Activated CD4-positive, alpha-beta T cell treated with anti-CD3 and anti-CD28 coated beads, Interleukin-2, amount 50 U/mL, for 16 hours (primary cell): ENCODE measurements around the gene THSD7B.

Source experiments
- DNase-seq: peaks from one replicate; pipeline ENCODE4 v3.0.0-alpha.2; 2020

Gene THSD7B

DNA sequence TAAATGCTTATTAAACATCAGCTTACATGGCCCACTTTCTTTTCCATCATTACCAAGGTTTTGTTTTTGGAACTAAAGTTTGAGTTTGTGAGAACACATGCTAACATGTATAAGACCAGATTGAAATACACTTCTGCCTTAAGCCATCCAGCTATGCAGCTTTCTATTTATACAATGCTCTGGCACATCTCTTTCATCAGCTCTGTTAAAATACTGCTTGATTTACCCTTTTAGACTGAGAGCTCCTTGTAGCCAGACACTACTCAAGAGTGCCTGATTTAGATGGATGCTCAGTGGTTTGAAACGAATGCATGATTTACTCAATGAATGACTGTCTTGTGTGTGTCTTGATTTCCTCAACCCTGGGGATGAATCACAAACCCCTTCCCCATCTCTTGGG lies 392.5 kb downstream of the THSD7B start:
- DNase-seq = no peak

DNA sequence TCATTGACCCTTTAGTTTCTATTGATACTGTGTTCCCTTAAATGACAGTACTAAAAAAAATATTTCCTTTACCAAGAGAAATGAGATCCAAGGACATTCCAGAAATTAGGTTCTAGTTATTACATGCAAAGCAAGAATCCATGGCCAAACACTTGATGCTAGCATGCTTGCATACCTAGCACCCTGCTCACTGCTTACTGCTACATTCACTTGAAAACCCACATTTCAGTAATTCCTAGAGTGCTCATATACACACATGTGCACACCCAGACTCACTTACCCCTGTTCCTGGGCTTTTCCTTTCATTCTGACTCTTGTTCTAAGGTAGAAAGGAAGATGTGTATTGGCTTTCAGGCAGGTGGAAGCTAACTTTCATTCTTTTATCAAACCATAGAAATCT lies 395.9 kb downstream of the THSD7B start:
- DNase-seq = no peak

DNA sequence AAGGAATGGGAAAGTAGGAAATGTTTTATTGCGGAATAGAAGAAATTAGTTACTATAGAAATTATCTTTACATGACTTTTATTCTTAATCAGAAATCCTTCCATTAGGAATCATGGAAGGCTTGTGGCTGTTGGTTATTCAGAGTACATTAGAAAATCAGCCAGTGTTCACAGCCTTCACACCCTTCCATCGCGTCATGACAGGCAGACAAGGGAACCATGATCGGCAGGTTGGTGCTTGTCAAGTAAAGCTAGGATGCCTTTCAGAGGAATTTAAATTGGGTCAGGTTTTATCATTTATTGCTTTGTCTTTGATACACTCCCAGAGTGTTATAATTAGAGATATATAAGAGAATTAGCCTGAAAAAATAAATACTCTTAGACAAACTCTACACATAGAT lies 400.6 kb downstream of the THSD7B start:
- DNase-seq = no peak

DNA sequence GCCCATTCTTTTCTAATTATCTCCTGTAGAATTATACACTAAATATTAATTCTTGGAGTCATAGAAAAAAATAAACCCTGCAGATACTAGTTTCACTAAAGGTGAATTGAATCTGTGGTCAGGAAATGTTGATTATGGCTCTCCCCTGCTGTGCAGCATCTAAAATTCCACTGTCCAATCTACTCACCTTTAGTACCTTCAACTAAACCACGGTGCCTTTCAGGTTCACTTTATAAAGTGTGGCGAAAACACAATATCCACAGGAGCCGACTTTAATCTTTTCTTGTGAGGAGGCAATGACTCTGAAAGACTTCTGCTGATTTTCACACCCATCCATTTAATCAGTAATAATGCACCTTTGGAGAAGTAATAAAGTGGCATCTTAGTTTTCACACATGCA lies 402.3 kb downstream of the THSD7B start:
- DNase-seq = no peak

DNA sequence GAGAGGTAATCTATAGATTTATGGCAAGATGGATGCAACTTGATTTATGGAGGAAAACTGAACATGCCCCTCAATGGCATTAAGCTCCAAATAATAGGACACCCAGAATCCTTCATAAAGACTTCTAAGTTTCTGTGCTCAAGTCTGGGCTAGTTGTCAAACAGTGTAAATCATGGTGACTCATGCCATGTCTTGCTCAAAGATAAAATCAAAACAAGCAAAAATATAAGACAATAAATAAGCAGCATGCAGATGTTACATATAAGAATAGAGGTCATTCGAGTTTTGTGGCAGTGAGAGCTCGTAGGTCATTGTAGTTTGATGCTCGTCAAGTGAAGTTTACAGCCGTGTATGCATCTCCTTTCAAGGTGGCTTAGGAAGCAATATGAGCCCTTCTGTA lies 403.2 kb downstream of the THSD7B start:
- no peak for DNase-seq

DNA sequence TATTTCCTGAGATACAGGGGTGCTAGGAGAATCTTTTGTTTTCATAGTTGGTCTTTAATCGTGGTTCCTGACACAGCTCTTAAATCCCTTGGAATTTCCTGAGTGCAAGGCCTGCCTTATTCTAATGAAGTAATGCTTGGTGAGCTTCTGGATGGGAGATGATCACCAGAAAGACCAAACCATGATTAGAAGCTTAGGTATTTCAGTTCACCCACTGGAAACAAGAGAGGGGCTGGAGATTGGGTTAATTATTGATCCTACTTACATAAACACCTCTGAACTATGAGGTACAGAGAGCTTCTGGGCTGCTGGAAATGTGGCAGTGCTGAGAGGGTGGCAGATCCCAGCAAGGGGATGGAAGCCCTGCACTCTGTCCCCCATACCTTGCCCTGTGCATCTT lies 406.8 kb downstream of the THSD7B start:
- no peak for DNase-seq

DNA sequence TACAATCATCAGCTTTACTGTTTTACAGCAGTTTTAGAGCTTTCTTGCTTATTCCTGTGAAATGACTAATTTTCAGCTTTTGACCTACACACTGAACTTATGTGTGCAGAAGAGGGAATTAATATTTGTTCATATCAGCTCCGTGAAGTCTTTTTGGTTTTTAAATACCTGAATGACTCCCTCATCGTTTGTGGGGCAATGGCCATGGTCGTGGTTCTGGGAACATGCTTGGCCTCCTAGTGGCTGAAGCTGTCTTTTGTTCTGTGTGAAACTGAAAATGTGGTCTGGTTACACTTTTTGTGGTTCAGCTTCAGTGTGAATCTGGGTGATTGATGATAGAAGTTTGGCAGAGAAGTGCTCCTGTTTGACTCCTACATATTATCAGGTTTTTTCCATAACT lies 408.1 kb downstream of the THSD7B start:
- DNase-seq = no peak

DNA sequence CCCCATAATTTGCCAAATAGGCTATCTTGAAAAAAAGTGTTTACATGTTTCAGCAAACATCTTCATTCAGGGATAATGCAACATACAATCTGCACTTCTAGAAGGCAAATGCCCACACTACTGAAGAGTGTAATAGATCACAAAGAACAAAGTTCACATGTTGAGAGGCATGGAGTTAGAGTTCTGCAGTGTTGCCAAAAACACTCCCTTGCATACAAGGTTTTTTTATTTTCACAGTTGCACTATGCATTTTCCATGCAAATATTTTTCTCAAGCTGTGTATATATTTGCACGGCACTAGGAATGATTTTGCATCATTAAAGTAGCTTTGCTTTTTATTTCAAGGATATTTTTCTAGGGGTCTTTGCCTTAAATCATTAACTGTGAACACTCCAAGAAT lies 409.9 kb downstream of the THSD7B start:
- no peak for DNase-seq

DNA sequence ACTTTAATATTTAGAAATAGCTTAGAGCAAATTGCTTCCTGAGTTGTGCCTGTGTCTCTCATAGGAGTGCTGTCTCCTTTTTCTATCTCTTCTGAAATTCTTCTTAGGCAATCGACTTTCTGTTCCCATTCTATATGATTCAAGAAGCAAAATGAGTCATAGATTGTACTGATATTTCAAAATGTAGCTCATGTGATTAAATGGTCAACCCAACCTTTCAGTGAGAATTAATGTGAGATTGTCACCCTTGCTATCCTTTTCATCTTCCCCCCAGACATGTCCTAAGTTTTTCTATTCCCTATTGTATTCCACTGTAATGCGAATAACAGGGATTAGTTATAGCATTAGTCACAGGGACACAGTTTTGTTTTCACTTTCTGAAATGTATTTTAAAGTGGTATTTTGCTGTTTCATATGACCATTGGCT lies 413.6 kb downstream of the THSD7B start:
- no peak for DNase-seq

DNA sequence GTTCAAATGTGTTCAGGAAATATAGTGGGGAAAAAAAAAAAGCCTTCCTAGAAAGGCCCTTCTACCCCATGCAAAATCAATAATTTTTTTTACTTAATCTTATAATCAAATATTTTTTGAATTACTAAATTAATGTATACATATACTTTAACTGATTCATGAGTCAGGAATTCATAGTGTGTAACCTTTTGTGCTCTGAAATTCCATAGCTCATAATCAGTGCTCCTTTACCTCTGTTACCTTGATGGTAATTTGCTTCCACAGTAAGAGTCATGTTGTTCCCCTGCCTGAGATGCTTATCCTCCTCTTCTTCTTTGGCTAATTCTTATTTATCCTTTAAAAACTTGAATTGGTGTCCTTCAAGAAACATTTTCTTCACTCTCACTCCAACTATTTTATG lies 414.2 kb downstream of the THSD7B start:
- no peak for DNase-seq

DNA sequence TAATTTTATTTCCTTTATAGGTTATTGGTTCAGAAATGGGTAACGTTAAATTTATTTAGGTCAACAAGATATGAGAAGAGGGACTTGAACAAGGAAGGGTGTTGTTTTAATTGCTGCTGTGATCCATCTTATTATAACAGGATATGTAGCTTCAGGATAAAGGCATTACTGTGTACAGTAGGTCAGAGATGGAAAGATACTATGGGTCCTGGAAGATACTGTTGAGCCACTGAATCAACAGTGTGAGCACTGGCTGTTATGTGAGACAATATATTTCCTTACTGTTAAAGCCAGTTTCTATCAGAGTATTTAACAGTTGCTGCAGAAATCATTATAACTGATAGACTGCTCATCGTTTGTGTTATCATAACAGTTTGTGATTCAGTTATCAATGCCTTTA lies 414.7 kb downstream of the THSD7B start:
- DNase-seq = no peak

DNA sequence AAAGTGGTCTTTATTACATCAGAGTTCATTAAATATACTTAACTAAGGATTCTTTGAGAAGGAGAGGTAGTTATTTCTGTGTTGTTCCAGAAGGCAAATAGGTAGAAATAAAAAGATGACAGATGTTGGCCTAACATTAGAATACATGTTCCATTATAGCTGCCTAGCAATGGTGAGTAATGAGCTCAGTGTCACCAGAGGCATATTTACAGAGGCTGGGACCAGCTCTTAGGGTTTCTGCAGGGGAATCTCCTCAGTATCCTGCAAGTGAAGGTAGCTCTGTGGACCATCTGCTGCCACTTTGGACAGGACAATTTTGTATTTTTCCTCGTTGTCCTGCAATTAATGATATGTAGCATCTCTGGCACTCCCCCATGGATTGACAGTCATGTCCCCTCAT lies 416.0 kb downstream of the THSD7B start:
- DNase-seq = no peak

DNA sequence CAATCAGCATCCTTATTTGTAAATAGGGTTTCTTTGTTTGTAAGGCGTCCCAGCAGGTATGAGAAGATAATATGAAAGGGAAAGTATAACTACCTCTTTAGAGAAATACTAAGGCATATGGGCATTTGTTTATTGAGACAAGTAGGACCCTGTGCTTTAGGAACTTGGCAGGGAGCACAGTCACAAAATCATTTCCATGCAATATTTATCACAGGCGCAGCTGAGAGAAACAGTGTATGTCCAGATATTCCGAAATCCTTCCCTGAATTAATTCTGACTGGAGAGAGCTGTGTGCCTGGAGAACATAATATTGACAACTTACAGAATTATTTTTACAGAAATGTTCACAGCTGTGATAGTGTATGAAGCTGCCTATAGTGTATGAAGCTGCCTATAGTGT lies 416.7 kb downstream of the THSD7B start:
- no peak for DNase-seq

DNA sequence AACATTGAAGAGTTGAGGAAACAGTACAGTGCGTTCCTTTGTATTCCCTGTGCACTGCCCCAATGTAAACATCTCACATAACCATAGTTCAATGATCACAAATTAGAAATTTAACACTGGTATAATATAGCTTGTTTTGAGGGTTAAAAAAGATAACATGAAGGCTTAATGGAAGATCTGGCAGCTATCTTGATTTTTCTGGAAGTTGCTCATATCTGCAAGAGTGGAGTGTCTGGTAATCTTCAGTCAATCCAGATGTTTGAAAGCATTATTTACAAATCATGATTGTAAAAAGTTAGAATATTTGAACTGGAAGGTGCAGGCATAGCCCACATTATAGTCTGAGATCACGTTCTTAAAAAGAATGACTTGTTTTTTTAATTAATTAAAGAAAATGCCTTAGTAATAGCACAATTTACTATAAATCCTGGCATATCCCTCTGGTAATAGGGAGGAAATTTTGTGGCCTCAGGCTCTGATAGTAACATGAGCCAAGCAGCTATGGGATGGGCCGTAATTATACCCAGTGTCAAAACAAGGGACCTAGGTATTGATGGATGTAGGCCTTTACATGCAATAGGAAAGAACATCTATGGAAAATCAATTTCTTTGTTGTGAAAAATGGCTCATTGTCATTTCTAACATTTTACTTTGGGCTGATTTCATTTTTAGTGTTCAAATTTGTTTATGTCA lies 418.0 kb downstream of the THSD7B start:
- DNase-seq = no peak

DNA sequence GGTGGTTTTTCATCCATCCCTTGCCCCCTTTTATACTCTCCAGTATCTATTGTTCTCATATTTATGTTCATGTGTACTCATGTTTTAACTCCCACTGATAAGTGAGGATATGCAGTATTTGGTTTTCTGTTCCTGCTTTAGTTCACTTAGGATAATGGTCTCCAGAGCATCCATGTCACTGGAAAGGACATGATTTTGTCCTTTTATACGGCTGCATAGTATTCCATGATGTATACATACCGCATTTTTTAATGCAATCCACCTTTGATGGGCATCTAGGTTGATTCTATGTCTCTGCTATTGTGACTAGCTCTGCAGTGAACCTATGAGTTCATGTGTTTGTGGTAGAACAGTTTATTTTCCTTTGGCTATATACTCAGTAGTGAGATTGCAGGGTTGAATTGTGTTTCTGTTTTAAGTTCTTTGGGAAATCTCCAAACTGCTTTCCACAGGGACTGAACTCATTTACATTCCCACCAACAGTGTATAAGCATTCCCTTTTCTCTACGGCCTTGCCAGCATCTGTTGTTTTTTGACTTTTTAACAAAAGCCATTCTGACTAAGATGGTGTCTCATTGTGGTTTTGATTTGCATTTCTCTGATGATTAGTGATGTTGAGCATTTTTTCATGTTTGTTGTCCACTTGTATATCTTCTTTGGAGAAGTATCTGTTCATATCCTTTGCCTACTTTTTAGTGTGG lies 420.2 kb downstream of the THSD7B start:
- DNase-seq = no peak

DNA sequence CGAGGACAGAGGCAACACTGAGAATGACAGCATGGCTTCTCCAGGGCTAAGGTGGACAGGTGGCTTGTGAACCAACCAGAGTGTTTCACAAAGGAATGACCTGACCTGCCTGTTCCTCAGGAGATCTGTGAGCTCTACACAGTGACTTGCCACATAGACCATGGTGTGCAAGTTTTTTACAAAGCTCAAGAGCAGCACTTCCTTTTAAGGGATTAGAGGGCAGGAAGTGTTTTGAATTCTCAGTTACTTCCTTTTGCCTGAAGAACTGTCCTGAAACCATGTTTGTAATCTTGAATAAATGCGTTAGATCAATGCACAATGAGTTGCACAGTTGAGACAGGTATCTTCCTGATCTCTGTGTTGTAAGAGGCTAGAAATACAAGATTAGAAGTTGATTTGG lies 421.9 kb downstream of the THSD7B start:
- no peak for DNase-seq

DNA sequence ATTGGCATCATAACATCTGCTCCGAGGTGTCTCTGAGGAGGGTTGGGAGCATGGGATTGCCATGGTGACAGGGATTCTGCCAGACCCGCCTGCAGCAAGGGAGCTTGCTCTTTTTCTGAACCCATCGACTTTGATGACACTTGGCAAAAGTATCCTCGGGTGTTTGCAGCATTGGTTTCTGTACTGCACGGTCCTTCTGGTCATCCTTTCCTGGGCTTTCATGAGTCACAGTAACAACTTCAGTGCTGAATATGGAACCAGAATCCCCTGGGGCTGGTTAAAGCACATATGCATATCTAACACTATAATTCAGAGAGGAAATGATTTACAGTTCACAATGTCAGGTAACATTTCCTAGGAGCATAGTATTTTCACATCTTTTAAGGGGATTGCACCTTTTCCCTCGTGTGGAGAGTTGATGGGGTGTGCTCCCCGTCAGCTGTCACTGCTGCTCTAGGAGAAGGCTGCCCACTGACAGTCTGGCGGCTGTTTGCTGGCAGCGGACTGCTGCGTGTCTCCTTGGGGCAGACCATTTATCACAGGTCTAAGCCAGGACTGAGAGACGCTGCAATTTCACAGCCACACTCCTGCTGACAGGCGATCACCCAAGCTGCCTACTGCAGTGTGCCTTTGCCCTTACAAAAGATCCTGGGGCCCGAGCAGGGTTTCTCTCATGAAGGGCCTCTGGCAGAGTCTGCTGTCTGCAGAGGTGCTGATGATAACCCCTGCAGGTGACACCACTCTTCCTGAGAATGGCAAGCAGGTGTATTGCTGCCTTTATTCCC lies 425.3 kb downstream of the THSD7B start:
- no peak for DNase-seq

DNA sequence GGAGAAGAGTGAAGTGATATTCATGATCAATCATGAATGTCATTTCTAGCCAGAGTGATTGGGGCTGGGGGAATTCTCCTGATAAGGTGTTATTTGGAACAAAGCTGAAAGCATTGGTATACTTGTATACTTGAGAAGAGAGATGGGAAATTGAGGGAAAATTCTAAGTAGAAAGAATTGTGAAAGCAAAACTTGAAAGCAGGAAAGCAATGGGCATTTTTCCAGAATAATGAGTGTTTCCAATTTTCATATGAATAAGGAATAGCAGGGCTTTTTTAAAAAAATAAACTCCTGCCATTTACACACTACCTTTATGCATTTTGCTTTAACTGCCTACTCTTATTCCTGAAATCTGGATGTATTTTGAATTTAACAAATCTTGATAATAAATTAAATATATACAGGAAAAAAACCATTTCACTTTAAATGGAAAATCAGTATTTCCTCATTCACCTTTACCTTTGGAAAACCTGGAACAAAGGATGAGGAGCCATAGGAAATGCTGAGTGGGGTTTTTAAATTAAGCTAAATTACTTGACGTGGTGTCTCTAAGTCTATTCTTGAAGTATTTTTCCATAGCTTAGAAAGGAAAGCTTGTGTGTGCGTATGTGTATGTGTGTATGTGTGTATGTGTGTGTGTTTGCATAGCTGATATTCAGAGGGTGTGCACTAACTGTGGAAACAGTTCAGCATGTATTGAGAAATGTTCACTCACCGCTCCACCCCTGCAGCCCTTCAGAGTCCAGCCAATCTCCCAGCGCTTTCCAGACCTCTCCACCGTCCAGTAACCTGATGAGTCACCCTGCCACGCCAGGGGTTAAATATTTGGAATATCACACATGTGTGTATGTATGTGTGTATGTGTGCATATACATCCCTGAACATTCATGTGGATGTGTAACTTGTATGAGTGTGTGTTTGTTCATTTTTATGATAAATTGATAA lies 427.3 kb downstream of the THSD7B start:
- DNase-seq = no peak

DNA sequence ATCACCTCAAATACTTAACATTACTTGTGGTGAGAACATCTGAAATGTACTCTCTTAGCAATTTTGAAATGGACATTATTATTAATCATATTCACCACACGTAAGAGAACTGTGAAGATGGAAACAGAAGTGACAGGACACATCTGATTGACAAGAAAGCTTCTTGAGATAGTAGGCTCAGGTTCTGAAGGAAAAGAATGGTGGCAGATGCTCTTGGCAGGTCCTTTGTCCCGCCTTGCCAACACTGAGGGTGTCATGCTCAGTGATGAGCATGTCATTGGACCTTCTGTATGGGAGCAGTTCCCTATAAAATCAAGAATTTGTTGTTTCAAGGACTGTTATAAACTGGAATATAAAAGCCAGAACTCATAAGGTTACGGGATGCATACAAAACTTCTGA lies 428.1 kb downstream of the THSD7B start:
- DNase-seq = no peak

DNA sequence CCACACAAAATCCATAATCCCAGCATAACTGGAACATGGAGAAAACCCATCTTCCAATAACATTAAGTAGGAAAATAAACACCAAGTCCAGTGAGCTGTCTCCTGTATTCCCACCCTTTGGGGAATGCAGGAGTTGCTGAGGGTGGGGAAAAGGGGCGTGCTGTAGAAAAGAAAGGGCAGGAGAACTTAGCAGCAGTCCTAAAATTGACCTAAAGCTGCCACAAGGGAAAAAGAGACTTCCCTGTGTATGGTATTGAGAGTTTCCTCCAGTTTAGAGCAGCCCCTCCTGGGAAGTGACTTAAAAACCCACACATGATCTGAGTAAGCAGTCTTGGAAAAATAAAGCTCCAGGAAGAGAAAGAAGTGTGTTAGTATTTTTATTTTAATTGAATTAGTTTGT lies 428.8 kb downstream of the THSD7B start:
- no peak for DNase-seq

DNA sequence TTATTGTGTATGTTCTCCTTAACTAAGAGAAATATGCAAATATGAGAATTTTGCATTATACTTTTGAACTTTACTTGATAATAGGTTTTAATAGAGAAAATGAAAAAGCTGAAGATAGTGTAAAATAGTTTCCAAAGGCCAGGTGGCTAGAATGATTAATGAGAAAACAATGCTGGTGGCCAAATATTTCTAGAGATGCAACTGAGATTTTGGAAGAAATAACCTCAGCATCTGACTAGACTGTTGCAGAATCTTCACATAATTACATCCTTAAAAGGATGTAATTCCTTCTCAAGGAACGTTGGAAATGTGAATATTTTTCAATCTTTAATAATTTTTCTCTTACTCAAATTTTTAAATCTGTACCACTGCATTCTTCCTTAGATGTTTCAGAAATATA lies 434.4 kb downstream of the THSD7B start:
- no peak for DNase-seq

DNA sequence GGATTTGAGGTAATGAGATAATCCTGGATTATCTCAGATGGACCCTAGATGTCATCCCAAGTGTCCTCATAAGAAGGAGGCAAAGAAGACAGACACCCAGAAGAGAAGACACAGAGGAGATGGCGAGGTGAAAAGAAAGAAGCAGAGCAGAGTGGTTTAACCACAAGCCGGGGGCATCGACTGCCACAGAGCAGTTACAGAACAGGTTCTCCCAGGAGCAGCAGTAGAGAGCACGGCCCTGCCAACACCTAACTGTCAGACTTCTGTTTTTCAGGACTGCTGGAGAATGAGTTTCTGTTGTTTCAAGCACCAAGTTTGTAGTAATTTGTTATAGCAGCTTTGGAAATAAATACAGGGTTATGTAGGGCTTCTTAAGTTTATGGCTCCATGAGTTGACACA lies 437.0 kb downstream of the THSD7B start:
- DNase-seq = no peak

DNA sequence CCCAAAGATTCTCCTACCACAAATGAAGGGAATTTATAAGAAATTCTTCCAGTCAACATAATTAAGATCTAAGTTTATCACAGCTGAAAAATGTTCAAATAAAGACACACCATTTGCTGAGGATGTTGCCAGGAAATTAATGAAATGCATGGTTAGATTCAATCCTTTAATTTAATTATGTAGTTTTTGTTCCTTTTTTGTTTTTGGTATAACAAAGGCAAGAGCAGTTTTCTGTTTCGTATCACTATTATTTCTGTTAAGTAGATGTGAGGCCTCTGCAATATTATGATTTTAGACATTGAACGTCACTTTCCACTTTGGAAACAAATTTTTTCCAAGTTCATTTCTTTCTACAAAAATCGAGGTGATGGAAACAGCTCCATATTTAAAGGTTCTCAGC lies 440.0 kb downstream of the THSD7B start:
- DNase-seq = no peak
